Hematopoietic multipotent progenitor cell treated with erythropoietin and hydrocortisone succinate and interleukin-3 and kit ligand, for 8 days (in vitro differentiated cells): Measurements from ENCODE around the gene CGGBP1.
A peak's percentile ranks its signal among the peaks of the same experiment; 100 is the strongest.

Experiments used
- DNase-seq: peaks from one replicate; pipeline ENCODE4 v3.0.0-alpha.2; 2015

Gene CGGBP1, protein sequence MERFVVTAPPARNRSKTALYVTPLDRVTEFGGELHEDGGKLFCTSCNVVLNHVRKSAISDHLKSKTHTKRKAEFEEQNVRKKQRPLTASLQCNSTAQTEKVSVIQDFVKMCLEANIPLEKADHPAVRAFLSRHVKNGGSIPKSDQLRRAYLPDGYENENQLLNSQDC

GRCh38 chr3:88058581-88059379 lies at the start of gene CGGBP1, which contains the start of gene ZNF654:
TSS of gene CGGBP1 (minus strand) at chr3:88059005. CDS start at chr3:88055976, 3,029 bp downstream.
TSS of gene ZNF654 (plus strand) at chr3:88059255. CDS start at chr3:88059320, 65 bp downstream.
- DNase-seq, result peak; percentile 99

DNA sequence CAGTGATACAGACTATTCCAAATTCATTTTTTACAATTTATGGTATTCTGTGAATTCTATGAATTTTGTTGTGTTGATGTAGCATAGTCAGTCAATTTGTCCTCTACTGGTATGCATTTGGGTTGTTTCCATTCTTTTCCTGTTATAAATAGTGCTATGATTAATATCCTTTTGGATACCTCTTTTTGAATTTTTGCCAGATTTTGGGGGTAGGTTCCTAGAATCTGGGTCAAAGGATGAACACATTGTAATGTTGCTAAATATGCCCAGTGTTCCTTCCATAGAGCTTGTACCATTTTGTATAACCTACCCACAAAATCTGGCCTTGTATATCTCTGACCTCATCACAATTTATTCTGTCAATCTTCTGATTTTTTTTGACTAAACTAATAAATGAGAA lies 46.5 kb upstream of the CGGBP1 start:
- DNase-seq, result no peak

DNA sequence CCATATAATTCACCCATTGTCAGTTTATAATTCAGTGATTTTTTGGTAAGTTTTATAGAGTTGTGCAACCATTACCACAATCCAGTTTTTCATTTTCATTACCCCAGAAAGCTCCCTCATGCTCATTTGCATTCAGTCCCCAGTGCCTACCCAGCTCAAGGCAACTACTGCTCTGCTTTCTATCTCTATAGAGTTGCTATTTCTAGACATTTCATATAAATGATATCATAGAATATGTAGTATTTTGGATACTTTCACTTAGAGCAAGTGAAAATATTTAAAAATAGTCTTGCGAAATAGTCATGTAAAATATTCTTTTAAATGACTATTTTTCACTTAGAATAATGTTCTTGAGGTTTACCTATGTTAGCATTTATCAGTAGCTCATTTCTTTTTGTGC lies 42.3 kb upstream of the CGGBP1 start:
- no peak for DNase-seq

- no peak for DNase-seq
Observed at GRCh38 chr3:88093266-88093665, 34.5 kb upstream of the CGGBP1 start.

DNA sequence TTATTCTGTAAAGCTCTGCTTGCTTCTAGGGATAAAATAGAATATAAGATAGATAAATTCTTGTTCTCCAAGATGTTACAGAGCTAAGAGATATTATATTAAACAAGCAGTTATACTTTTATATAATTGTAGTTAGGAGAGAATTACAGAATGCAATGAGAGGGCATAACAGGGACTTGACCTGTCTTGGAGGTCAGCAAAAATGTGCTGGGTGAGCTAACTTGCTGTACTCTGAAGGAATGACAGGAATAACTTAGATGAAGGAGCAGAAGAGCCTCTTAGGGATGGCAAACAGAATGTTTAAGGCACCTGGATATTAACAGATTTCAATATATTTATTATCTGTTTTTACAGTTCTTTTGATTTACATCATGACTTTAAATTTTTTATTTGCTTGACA lies 33.5 kb upstream of the CGGBP1 start:
- no peak for DNase-seq

GRCh38 chr3:88090681-88091080 lies 31.9 kb upstream of the CGGBP1 start:
- DNase-seq, result peak; percentile 53

GRCh38 chr3:88084097-88084501 lies 25.3 kb upstream of the CGGBP1 start:
- DNase-seq, result no peak

DNA sequence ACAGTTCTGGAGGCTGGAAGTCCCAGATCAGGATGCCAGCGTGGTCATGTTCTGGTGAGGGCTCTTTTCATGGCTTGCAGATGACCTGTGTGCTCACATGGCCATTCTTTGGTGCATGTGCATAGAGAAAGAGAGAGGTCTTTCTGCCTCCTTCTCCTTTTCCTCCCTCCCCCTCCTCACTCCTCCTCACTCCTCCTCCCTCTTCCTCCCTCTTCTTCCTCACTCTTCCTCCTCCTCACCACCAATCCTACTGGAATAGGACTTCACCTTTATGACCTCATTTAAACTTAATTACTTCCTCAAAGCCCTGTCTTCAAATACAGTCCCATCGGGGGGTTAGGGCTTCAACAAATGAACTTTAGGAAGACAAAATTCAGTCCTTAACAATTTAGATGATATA lies 24.0 kb upstream of the CGGBP1 start:
- DNase-seq, result no peak

DNA sequence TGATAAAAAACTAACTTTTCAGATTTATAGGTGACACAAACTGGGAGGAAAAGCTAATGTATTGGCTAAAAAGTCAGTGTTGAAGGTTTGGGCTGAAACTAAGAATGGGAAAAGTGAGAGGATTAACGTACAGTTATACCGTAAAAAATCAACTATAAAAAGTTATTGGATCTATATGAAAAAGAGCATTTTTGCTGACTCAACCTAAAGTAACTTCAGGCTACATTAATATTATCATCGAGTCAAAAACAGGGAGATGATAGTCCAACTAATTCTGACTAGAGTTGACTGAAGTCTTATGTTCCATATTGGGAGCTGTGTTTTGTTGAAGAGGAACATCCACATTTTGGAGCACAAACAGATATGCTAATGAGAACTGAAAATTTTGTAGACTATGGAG lies 20.1 kb upstream of the CGGBP1 start:
- no peak for DNase-seq

- DNase-seq, result peak; percentile 72
Observed at GRCh38 chr3:88076712-88077111, 17.9 kb upstream of the CGGBP1 start.

DNA sequence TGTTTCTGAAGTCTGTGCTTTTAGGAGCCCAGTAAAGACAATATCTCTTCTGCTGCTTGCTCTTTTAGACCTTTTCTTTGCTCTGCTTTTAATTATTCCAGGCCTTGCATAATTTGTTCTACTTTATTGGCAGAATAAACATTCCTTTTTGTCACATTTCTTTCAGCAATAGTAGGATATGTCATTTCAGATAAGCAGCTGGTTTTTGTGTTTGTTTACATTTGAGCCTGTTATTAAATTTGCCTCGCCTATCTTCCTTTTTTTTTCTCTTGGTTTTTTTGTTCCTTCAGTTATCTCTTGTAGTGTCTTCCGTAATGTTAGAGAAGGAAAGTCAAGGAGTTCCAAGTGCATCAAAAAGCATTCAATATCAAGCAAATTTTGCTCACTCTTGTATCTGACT lies 16.7 kb upstream of the CGGBP1 start:
- DNase-seq, result peak; percentile 28

- no peak for DNase-seq
Observed at GRCh38 chr3:88075072-88075471, 16.3 kb upstream of the CGGBP1 start.

DNA sequence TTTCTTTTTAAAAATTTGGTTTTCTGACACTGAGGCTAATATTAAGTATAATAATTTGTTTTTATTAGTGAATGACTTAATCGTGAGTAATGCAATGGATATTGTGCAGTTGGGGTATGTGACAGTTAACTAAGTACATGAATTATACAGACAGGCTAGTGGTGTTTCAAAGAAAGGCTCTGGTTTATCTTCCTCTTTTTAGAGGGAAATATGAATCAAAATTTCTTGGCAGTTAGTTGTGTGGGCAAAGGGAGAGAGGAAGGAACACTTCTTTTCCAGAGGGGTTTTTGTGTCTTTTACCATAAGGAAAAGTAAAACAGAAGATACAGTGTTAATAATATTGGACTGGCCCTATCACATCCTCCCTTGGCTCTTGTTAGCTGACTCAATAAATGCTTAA lies 2.9 kb upstream of the CGGBP1 start:
- no peak for DNase-seq

DNA sequence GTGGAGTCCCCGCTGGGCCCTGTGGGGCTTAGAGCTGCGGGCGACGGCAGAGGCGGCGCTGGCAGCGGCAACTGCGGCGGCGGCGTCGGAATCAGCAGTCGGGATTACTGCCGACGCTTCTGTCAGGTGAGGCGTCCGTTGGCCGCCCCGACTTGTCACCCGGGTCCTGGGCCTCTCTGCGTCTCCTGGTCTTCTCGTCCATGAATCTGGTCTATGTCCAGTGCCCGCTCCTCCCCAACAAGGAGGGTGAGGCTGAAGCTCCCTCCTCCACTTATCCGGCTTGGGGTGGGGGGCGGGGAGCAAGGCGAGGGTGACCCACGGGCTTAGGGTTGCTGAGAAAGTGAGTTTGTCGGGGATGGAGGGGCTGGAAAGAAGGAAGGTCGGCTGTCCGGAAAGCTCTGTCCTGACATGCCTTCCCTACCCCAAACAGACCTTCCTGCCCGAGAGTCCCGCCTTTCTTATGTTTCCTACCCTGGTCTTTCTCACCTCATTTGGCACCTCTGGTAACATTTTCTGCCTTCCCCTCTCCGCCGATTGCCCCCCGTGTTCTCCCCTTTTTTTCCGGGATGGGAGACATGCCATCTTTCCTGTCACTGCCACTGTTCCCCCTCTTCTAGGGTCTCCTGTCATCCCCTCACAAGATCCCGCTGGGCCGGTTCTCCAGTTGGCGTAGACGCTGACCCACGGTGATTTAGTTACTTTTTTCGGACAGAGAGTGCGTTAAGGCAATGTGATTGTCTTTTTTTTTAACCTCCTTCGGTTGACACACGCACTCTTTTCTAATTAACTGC lies 770 bp upstream of the CGGBP1 start:
- DNase-seq, result no peak

DNA sequence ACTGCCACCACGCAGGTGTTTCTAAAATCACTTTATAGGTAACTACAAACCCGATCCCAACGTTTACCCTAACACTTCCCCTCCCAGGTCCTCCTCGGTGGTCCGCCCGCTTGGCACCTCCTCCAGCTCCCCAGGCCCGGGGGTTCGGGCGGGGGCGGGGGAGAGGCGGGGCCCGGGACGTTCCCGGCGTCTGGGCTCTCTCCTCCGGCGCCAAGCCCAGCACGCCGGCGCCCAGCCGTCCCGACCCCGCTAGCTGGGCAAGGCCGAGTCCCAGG lies 562 bp downstream of the CGGBP1 start:
- no peak for DNase-seq

- DNase-seq, result no peak
Observed at GRCh38 chr3:88057630-88058305, 1.0 kb downstream of the CGGBP1 start.

- no peak for DNase-seq
Observed at GRCh38 chr3:88046766-88047165, 12.0 kb downstream of the CGGBP1 start.

GRCh38 chr3:88044411-88044810 lies 14.4 kb downstream of the CGGBP1 start:
- no peak for DNase-seq

GRCh38 chr3:88041005-88041404 lies 17.8 kb downstream of the CGGBP1 start:
- no peak for DNase-seq

DNA sequence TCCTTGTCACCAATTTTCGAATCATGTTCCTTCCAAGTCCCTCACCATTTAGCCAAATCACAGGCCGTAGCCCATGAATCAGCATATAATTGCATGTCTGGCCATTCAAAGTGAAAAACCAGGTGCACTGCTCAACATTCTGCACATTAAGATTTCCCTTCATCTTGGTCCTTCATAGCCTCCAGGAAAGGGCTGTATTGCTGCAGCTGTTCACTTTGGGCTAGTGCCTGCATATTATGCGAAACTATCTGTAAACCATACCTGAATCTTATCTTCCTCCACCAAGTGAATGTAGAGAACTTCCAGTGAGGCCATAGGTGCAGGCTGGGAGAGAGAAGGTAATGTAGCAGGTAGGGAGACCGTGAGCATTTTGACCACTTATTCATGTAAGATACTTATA lies 18.3 kb downstream of the CGGBP1 start:
- no peak for DNase-seq

DNA sequence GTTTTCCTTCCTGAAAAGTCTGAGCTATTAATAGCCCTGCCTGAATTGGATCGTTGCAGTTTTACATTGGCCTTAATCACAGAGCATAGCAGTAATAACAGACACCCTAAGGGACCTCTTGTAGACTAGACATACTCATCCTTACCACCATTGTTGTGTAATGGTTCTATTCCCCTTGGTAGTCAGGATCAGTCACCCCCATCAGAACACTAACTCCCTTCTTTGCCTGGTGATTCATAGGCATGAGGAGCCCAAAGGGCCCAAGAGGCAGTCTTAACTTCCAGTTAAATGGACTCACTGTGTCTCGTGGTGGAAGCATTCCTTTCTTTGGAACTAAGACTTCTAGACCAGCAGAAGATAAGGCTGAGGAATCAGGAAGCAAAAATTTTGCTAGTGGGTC lies 20.2 kb downstream of the CGGBP1 start:
- DNase-seq, result no peak

DNA sequence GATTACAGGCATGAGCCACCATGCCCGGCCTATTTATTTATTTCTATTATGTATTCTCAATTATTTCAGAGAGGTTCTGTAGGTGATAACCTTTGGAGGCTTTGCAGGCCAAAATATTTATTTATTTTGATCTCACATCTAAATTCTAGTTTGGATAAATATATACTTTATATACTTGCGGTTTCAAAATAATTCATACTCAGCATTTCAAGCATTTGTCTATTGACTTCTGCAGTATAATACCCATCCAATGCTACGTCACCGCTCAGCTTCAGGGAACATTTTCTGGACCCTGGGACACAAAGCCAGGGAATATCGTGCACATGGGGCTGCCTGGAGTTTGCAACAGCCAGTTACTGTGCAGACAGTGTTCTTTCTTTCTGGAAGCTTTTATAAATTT lies 22.6 kb downstream of the CGGBP1 start:
- no peak for DNase-seq

- DNase-seq, result peak; percentile 96
Observed at GRCh38 chr3:88034491-88035275, 24.1 kb downstream of the CGGBP1 start.
